GM18508 (cell line): ENCODE results near the gene TRIM46.
"Not testable (repeated sequence)": the region's sequence is repeated elsewhere in the genome, so short reads cannot be mapped to it uniquely, and the experiment has no call there.

ENCODE experiments used
- ATAC-seq: cut with Tn5 transposase; IDR thresholded peaks from one replicate; pipeline ENCODE4 v1.9.1; 2021; ENCODE audit warnings: moderate number of reproducible peaks; ENCODE audit not compliant: insufficient read depth, unreplicated experiment

The TRIM46 gene

GRCh38 chr1:155200920-155201319 is 27.3 kb downstream of the TRIM46 start:
- ATAC-seq = no peak

- ATAC-seq = no peak
These were observed 28.5 kb downstream of the TRIM46 start for GRCh38 chr1:155202198-155202597.

GRCh38 chr1:155202731-155203515 is 29.3 kb downstream of the TRIM46 start:
- ATAC-seq = no peak

GRCh38 chr1:155205035-155205434 is 31.4 kb downstream of the TRIM46 start:
- no peak for ATAC-seq

GRCh38 chr1:155205969-155206593 is 32.4 kb downstream of the TRIM46 start:
- no peak for ATAC-seq

GRCh38 chr1:155206891-155207805 is 33.5 kb downstream of the TRIM46 start:
- no peak for ATAC-seq

- no peak for ATAC-seq
These were observed 34.3 kb downstream of the TRIM46 start, which contains the start of gene THBS3 for GRCh38 chr1:155207806-155208540. Gene THBS3, minus strand, starts transcription at chr1:155207897. Its CDS starts 21 bp downstream, at chr1:155207876.

GRCh38 chr1:155208541-155209311 is 35.1 kb downstream of the TRIM46 start, which contains the start of gene MTX1:
Gene MTX1, plus strand, starts transcription at chr1:155208695. Its CDS starts 110 bp downstream, at chr1:155208805.
- ATAC-seq = peak; percentile 45

- no peak for ATAC-seq
These were observed 35.7 kb downstream of the TRIM46 start for GRCh38 chr1:155209312-155209721.

GRCh38 chr1:155210314-155211104 is 36.9 kb downstream of the TRIM46 start:
- ATAC-seq = no peak

- not testable (repeated sequence) for ATAC-seq
These were observed 37.9 kb downstream of the TRIM46 start for GRCh38 chr1:155211381-155212050.

- ATAC-seq = not testable (repeated sequence)
These were observed 38.4 kb downstream of the TRIM46 start for GRCh38 chr1:155212051-155212440.

- ATAC-seq = not testable (repeated sequence)
These were observed 41.1 kb downstream of the TRIM46 start for GRCh38 chr1:155214702-155215101.

- no peak for ATAC-seq
These were observed 45.4 kb downstream of the TRIM46 start for GRCh38 chr1:155218854-155219591.

- no peak for ATAC-seq
These were observed 46.0 kb downstream of the TRIM46 start for GRCh38 chr1:155219592-155220031.

GRCh38 chr1:155220211-155220965 is 46.7 kb downstream of the TRIM46 start:
- not testable (repeated sequence) for ATAC-seq
